Activated naive CD4-positive, alpha-beta T cell treated with anti-CD3 and anti-CD28 coated beads, Interleukin-2, amount 10 ng/mL, durations not matched to agents 7 days and 5 days (primary cell): ENCODE results near the gene RAD51B.

Source experiments
- CTCF ChIA-PET: fragments of 350-600 bp; sonication (Branson Sonifier 250); formaldehyde crosslinking; loops from one replicate; lab custom pipeline; 2021; ENCODE audit warnings: antibody characterized with exemption; lab: Charles Lee
- DNase-seq: peaks from one replicate; pipeline ENCODE4 v3.0.0-alpha.2; 2020
- H3K27ac Mint-ChIP-seq: one replicate; pipeline ENCODE4 v1.8.0; 2021; ENCODE audit warnings: mild to moderate bottlenecking, moderate library complexity, mixed read lengths
- H3K27me3 Mint-ChIP-seq: one replicate; pipeline ENCODE4 v1.8.0; 2021; ENCODE audit warnings: mild to moderate bottlenecking, mixed read lengths
- H3K36me3 Mint-ChIP-seq: one replicate; pipeline ENCODE4 v1.8.0; 2021; ENCODE audit warnings: mixed read lengths
- H3K4me1 Mint-ChIP-seq: one replicate; pipeline ENCODE4 v1.8.0; 2021; ENCODE audit warnings: mixed read lengths
- H3K4me3 Mint-ChIP-seq: one replicate; pipeline ENCODE4 v1.8.0; 2021; ENCODE audit warnings: mild to moderate bottlenecking, moderate library complexity, mixed read lengths
- H3K9me3 Mint-ChIP-seq: one replicate; pipeline ENCODE4 v1.8.0; 2021; ENCODE audit warnings: mixed read lengths

Gene RAD51B

DNA sequence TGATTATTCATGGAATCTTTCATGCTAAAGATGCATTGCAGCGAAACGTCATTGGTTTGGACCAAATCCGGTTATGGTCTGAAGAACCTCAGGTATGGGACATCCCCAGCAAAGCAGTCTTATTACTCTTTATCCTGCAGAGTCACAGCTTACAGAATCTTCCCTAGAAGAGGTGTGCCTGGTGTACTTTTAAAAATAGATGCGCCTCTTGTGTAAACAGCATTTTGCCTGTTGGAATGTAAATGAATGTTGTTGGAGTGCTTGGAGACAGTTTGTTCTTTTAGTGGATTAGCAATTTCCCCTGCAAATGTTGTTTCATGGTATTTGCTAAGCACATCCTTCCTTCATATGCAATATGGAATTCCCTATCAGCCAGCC lies 730.7 kb downstream of the RAD51B start:
- H3K27me3 Mint-ChIP-seq, result no peaks in the 10 kb centered on the region
- no peak for DNase-seq
- no peaks in the 10 kb centered on the region for H3K9me3 Mint-ChIP-seq
- no peak overlapping the region for H3K27ac Mint-ChIP-seq
- no peak overlapping the region for H3K4me3 Mint-ChIP-seq
- CTCF ChIA-PET, result no interaction called here
- no peaks in the 10 kb centered on the region for H3K4me1 Mint-ChIP-seq
- H3K36me3 Mint-ChIP-seq, result no peaks in the 10 kb centered on the region

DNA sequence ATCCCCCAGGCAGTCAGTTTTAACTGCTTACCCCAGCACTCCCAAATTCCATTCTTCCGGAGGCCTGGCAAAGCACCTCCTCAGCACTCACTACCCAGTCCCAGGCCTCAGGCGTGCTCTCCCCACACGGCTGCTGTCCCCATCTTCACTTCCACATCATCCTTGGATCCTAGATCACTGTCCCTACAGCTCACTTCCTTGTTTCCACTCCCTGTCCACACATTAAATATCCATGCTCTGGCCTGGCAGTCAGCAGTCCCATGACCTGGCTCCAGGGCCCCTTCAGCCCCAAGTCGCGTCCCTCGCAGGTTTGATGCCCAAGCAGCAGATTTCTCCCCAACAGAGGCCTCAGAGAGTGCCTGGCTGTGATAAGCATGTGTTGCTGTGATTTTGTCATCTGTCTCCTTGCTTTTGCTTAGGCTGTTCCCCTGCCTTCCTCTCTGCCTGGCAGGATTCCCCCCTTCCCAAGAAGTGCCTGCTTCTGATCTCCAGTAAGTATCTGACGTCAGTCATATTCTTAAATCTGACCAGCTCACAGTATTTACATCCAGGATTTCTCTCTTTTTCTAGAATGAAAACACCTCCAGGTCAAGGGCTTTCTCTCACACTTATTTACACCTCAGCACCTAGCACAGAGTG lies 731.6 kb downstream of the RAD51B start:
- Mint-ChIP-seq H3K4me3 (no peak overlapping the region), H3K36me3 (no peaks in the 10 kb centered on the region), H3K9me3 (no peaks in the 10 kb centered on the region), H3K27me3 (peaks cover 2% of the 10 kb centered on the region), H3K27ac (no peak overlapping the region), H3K4me1 (no peaks in the 10 kb centered on the region)
- CTCF ChIA-PET, result no interaction called here
- no peak for DNase-seq

GRCh38 chr14:68552075-68552474 lies 732.5 kb downstream of the RAD51B start:
- Mint-ChIP-seq H3K27ac (no peak overlapping the region), H3K4me3 (no peak overlapping the region), H3K27me3 (peaks cover 5% of the 10 kb centered on the region), H3K36me3 (no peaks in the 10 kb centered on the region), H3K4me1 (no peaks in the 10 kb centered on the region), H3K9me3 (no peaks in the 10 kb centered on the region)
- CTCF ChIA-PET, result no interaction called here
- no peak for DNase-seq

DNA sequence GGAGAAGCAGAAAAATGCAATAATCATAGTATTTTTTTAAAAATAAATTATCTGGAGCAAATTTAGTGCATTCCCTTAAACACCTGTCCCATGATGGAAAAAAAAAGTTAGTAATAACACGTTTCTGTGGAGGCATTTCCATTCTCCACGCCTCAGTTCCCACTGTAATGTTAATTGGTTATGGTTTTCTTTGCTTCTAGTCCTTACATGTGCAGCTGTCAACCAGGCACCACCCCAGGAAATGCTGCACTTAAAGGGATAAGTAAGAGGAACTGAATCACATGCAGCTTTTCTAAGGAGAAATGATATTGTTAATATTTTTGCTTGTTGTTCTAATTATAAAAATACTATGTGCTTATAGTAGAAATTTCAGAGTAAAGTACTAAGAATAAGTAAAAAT lies 733.0 kb downstream of the RAD51B start:
- peaks cover 1% of the 10 kb centered on the region for H3K4me1 Mint-ChIP-seq
- CTCF ChIA-PET, result no interaction called here
- H3K27me3 Mint-ChIP-seq, result peaks cover 5% of the 10 kb centered on the region
- no peak for DNase-seq
- H3K9me3 Mint-ChIP-seq, result no peaks in the 10 kb centered on the region
- no peak overlapping the region for H3K27ac Mint-ChIP-seq
- H3K4me3 Mint-ChIP-seq, result no peak overlapping the region
- H3K36me3 Mint-ChIP-seq, result no peaks in the 10 kb centered on the region

- H3K36me3 Mint-ChIP-seq, result no peaks in the 10 kb centered on the region
- peaks cover 5% of the 10 kb centered on the region for H3K27me3 Mint-ChIP-seq
- H3K27ac Mint-ChIP-seq, result no peak overlapping the region
- no peak overlapping the region for H3K4me3 Mint-ChIP-seq
- DNase-seq, result no peak
- CTCF ChIA-PET, result no interaction called here
- H3K9me3 Mint-ChIP-seq, result no peaks in the 10 kb centered on the region
- H3K4me1 Mint-ChIP-seq, result peaks cover 2% of the 10 kb centered on the region
These were observed 733.7 kb downstream of the RAD51B start for GRCh38 chr14:68553311-68553710.

- no peaks in the 10 kb centered on the region for H3K9me3 Mint-ChIP-seq
- DNase-seq, result no peak
- no peak overlapping the region for H3K27ac Mint-ChIP-seq
- peaks cover 2% of the 10 kb centered on the region for H3K4me1 Mint-ChIP-seq
- no peaks in the 10 kb centered on the region for H3K36me3 Mint-ChIP-seq
- CTCF ChIA-PET, result no interaction called here
- H3K4me3 Mint-ChIP-seq, result no peak overlapping the region
- peaks cover 5% of the 10 kb centered on the region for H3K27me3 Mint-ChIP-seq
These were observed 734.7 kb downstream of the RAD51B start for GRCh38 chr14:68554231-68554630.

DNA sequence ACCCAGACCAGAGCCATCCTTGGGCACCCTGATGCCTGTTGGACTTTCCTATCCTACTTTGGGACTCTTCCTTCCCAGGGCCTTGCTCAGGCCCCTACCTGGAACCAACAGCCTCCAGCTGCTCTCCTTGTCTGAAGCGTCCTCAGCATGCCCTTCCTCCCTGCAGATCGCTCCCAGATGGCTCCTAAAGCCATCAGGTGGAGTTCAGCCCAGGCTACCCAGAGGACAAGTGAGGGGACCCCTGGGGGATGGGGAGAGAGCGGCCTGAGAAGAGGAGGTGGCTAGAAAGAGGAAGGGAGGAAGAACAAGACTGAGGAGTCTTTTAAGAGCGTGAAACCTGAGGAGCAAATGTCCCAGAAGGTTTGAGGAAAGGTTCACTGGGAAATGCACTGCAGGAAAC lies 736.7 kb downstream of the RAD51B start:
- H3K4me3 Mint-ChIP-seq, result no peak overlapping the region
- peaks cover 2% of the 10 kb centered on the region for H3K4me1 Mint-ChIP-seq
- CTCF ChIA-PET, result no interaction called here
- no peak overlapping the region for H3K27ac Mint-ChIP-seq
- H3K36me3 Mint-ChIP-seq, result no peaks in the 10 kb centered on the region
- DNase-seq, result no peak
- peaks cover 9% of the 10 kb centered on the region for H3K27me3 Mint-ChIP-seq
- no peaks in the 10 kb centered on the region for H3K9me3 Mint-ChIP-seq

DNA sequence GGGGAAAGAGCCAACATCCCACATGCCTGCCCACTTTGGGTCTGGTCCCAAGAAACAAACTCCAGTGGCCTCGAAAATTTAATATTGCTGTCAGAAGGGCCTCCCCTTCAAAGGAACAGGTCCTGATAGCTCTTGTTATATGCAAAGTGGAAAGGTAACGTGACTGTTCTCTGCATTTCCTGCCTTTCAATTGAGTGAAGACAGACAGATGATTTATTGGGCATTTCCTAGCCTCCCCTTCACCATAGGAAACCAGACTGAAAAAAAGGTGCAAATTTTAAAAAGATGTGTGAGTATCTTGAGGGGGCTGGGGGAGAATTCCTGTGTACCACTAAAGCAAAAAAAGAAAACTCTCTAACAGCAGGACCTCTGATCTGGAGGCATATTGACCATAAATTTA lies 738.1 kb downstream of the RAD51B start:
- CTCF ChIA-PET, result no interaction called here
- no peak for DNase-seq
- Mint-ChIP-seq H3K4me1 (peaks cover 2% of the 10 kb centered on the region), H3K27ac (no peak overlapping the region), H3K9me3 (no peaks in the 10 kb centered on the region), H3K36me3 (no peaks in the 10 kb centered on the region), H3K4me3 (no peak overlapping the region), H3K27me3 (peaks cover 9% of the 10 kb centered on the region)

GRCh38 chr14:68558096-68558495 lies 738.5 kb downstream of the RAD51B start:
- no peak overlapping the region for H3K4me3 Mint-ChIP-seq
- no peaks in the 10 kb centered on the region for H3K36me3 Mint-ChIP-seq
- H3K9me3 Mint-ChIP-seq, result no peaks in the 10 kb centered on the region
- peaks cover 5% of the 10 kb centered on the region for H3K4me1 Mint-ChIP-seq
- CTCF ChIA-PET, result no interaction called here
- no peak for DNase-seq
- H3K27me3 Mint-ChIP-seq, result peaks cover 9% of the 10 kb centered on the region
- H3K27ac Mint-ChIP-seq, result no peak overlapping the region

DNA sequence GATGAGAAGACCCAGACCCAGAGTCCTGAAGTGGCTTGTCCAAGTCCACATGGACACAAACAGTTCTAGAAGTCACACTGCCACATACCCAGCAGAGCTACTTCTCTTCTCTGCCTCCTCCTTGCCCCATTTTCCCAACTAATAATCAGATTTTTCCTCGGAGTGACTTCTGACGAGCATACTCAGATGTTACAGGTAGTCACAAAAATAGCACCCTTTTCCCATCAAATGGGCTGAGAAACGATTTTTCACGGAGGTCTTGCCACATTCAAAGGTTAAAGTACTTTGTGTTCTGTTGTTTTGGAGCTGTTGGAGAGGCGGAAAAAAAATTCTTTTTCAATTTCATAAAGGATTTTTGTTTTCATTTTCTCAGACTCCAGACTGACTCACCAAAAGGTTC lies 740.4 kb downstream of the RAD51B start:
- Mint-ChIP-seq H3K27me3 (peaks cover 9% of the 10 kb centered on the region), H3K36me3 (no peaks in the 10 kb centered on the region), H3K4me3 (no peak overlapping the region), H3K4me1 (peaks cover 23% of the 10 kb centered on the region), H3K9me3 (no peaks in the 10 kb centered on the region), H3K27ac (no peak overlapping the region)
- DNase-seq, result no peak
- CTCF ChIA-PET, result no interaction called here

DNA sequence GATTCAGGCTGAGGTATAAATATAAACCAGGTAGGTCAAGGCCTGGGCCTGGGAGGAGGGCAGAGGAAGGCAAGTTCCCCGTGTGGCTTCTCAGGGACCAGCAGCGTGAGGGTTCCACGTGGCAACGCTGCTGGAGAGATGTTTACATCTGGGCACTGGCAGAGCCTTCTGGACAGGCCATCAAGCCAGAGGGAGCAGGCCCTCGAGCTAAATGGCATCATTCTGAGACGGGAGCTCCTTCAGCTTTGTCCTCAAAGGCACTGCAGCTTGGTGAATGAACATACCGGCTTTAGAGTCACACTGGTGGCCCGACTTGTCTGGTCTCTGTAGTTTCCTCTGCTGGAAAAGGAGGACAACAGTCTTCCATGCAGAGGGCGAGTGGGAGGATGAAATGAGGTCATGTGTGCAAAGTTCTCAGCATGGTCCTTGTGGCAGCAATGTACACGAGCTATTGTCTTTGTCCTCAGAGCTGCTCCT lies 742.0 kb downstream of the RAD51B start:
- Mint-ChIP-seq H3K4me3 (no peak overlapping the region), H3K9me3 (no peaks in the 10 kb centered on the region), H3K27me3 (peaks cover 4% of the 10 kb centered on the region), H3K36me3 (no peaks in the 10 kb centered on the region), H3K27ac (no peak overlapping the region), H3K4me1 (peaks cover 34% of the 10 kb centered on the region)
- CTCF ChIA-PET, result no interaction called here
- DNase-seq, result no peak

DNA sequence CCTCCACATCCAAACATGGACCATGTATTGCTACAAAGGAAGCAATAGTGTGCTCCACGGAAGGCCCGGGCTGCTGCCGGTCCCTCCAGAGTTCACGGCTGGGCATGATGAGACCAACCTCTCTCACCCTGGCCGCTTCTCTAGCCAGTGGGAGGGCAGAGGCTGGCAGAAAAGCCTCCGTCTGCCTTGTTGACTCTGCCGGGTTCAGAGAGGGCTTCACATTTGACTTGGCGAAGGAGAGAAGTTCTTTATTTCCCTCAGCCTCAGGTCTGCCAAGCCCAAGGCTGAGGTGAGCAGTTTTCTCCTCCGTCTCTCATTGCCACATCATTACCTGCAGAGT lies 743.3 kb downstream of the RAD51B start:
- no peaks in the 10 kb centered on the region for H3K36me3 Mint-ChIP-seq
- CTCF ChIA-PET, result no interaction called here
- H3K4me3 Mint-ChIP-seq, result no peak overlapping the region
- H3K27ac Mint-ChIP-seq, result no peak overlapping the region
- H3K9me3 Mint-ChIP-seq, result no peaks in the 10 kb centered on the region
- DNase-seq, result no peak
- peaks cover 4% of the 10 kb centered on the region for H3K27me3 Mint-ChIP-seq
- peaks cover 32% of the 10 kb centered on the region for H3K4me1 Mint-ChIP-seq

GRCh38 chr14:68563251-68564131 lies 743.9 kb downstream of the RAD51B start:
- no peak overlapping the region for H3K4me3 Mint-ChIP-seq
- peaks cover 32% of the 10 kb centered on the region for H3K4me1 Mint-ChIP-seq
- H3K36me3 Mint-ChIP-seq, result no peaks in the 10 kb centered on the region
- H3K27me3 Mint-ChIP-seq, result peaks cover 4% of the 10 kb centered on the region
- H3K9me3 Mint-ChIP-seq, result no peaks in the 10 kb centered on the region
- CTCF ChIA-PET, result no interaction called here
- no peak overlapping the region for H3K27ac Mint-ChIP-seq
- DNase-seq, result no peak

- Mint-ChIP-seq H3K36me3 (no peaks in the 10 kb centered on the region), H3K4me1 (peaks cover 32% of the 10 kb centered on the region), H3K9me3 (no peaks in the 10 kb centered on the region), H3K27ac (no peak overlapping the region), H3K4me3 (no peak overlapping the region), H3K27me3 (peaks cover 4% of the 10 kb centered on the region)
- CTCF ChIA-PET, result interaction anchor here (1.0 kb wide), 1 partner anchor 172 kb away, joined by 3 read pairs; no protein-coding TSS in a partner anchor
- no peak for DNase-seq
These were observed 744.7 kb downstream of the RAD51B start for GRCh38 chr14:68564191-68564825.
